Measurements from ENCODE around the gene ACKR3. TPM values are rescaled to one million over a fixed set of nuclear protein-coding genes. Genes with fewer than 3 reads are reported as not detected.
A peak's percentile ranks its signal among the peaks of the same experiment; 100 is the strongest.

Gene ACKR3
- total RNA-seq, 1 donor from 2014 or later, result 70.6 TPM

- DNase-seq (ENCODE audit: low spot score in 2 of 2, unreplicated experiment in 2 of 2), result peak in 1 of 2 experiments; percentile 36
- no peaks in the 10 kb centered on the region for H3K27me3 Mint-ChIP-seq (ENCODE audit: low read depth)
- no peaks in the 10 kb centered on the region for H3K36me3 Mint-ChIP-seq
- no peak overlapping the region for H3K4me3 Mint-ChIP-seq
- no peaks in the 10 kb centered on the region for H3K9me3 Mint-ChIP-seq
- TF ChIP-seq CTCF (IDR thresholded peaks at IDR 0.05; ENCODE audit: unreplicated experiment), result no peak
- H3K27ac Mint-ChIP-seq, result no peak overlapping the region
- peaks cover 45% of the 10 kb centered on the region for H3K4me1 Mint-ChIP-seq
Measured at GRCh38 chr2:236628256-236628901, 58.8 kb downstream of the ACKR3 start.

- no peak overlapping the region for H3K4me3 Mint-ChIP-seq
- no peaks in the 10 kb centered on the region for H3K27me3 Mint-ChIP-seq (ENCODE audit: low read depth)
- no peak for TF ChIP-seq CTCF (IDR thresholded peaks at IDR 0.05; ENCODE audit: unreplicated experiment)
Measured at GRCh38 chr2:236628981-236629605, 59.5 kb downstream of the ACKR3 start.

GRCh38 chr2:236629961-236630872 lies 60.6 kb downstream of the ACKR3 start:
- Mint-ChIP-seq H3K4me3 (no peak overlapping the region), H3K27me3 (ENCODE audit: low read depth) (no peaks in the 10 kb centered on the region), H3K4me1 (peaks cover 56% of the 10 kb centered on the region), H3K27ac (peak overlapping the region; percentile 93), H3K9me3 (no peaks in the 10 kb centered on the region), H3K36me3 (no peaks in the 10 kb centered on the region)
- TF ChIP-seq CTCF (IDR thresholded peaks at IDR 0.05; ENCODE audit: unreplicated experiment), result no peak
- peak in 1 of 2 experiments; percentile 38 for DNase-seq (ENCODE audit: low spot score in 2 of 2, unreplicated experiment in 2 of 2)

More at GRCh38 chr2:236628981-236629605, 59.5 kb downstream of the ACKR3 start:
- Mint-ChIP-seq H3K4me1 (peaks cover 48% of the 10 kb centered on the region), H3K9me3 (no peaks in the 10 kb centered on the region), H3K36me3 (no peaks in the 10 kb centered on the region), H3K27ac (no peak overlapping the region)
- DNase-seq (ENCODE audit: low spot score in 2 of 2, unreplicated experiment in 2 of 2), result peak in 1 of 2 experiments; percentile 21

- Mint-ChIP-seq H3K27me3 (ENCODE audit: low read depth) (no peaks in the 10 kb centered on the region), H3K36me3 (no peaks in the 10 kb centered on the region), H3K4me1 (peaks cover 48% of the 10 kb centered on the region), H3K27ac (peak overlapping the region; percentile 72), H3K4me3 (peak overlapping the region; percentile 25), H3K9me3 (no peaks in the 10 kb centered on the region)
- no peak for TF ChIP-seq CTCF (IDR thresholded peaks at IDR 0.05; ENCODE audit: unreplicated experiment)
- peak in 1 of 2 experiments; percentile 56 for DNase-seq (ENCODE audit: low spot score in 2 of 2, unreplicated experiment in 2 of 2)
Measured at GRCh38 chr2:236631281-236631855, 61.7 kb downstream of the ACKR3 start.

- peaks cover 48% of the 10 kb centered on the region for H3K4me1 Mint-ChIP-seq
- no peaks in the 10 kb centered on the region for H3K36me3 Mint-ChIP-seq
- TF ChIP-seq CTCF (IDR thresholded peaks at IDR 0.05; ENCODE audit: unreplicated experiment), result no peak
- DNase-seq (ENCODE audit: low spot score in 2 of 2, unreplicated experiment in 2 of 2), result peak in 1 of 2 experiments; percentile 34
- no peak overlapping the region for H3K4me3 Mint-ChIP-seq
- peak overlapping the region; percentile 72 for H3K27ac Mint-ChIP-seq
- H3K9me3 Mint-ChIP-seq, result no peaks in the 10 kb centered on the region
- no peaks in the 10 kb centered on the region for H3K27me3 Mint-ChIP-seq (ENCODE audit: low read depth)
Measured at GRCh38 chr2:236631856-236632291, 62.2 kb downstream of the ACKR3 start.

All from mesothelial cell of epicardium (in vitro differentiated cells).